ENCODE data around the gene SLC25A44.

Gene SLC25A44

DNA sequence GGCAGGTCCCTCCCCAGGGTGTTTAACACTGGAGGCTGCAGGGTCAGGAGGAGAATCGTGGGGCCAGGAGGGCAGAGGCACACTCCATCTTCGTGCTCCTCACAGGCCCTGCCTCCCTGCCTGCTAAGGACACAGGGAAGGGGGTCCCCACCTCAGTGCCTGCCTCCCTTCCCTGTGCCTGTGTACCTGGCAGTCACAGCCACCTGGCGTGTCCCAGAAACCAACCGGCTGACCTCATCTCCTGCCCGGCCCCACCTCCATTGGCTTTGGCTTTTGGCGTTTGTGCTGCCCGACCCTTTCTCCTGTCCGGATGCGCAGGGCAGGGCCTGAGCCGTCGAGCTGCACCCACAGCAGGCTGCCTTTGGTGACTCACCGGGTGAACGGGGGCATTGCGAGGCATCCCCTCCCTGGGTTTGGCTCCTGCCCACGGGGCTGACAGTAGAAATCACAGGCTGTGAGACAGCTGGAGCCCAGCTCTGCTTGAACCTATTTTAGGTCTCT lies 47.5 kb downstream of the SLC25A44 start:
- no peak for DNase-seq (ENCODE audit: low read depth in 2 of 2)

DNA sequence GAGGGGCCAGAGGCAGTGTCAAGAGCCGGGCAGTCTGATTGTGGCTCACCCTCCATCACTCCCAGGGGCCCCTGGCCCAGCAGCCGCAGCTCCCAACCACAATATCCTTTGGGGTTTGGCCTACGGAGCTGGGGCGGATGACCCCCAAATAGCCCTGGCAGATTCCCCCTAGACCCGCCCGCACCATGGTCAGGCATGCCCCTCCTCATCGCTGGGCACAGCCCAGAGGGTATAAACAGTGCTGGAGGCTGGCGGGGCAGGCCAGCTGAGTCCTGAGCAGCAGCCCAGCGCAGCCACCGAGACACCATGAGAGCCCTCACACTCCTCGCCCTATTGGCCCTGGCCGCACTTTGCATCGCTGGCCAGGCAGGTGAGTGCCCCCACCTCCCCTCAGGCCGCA lies 48.0 kb downstream of the SLC25A44 start, which contains the start of gene BGLAP:
BGLAP (plus strand) TSS at position 259 of the 400 bp plus-strand sequence; CDS start at position 307, 48 bp downstream.
- no peak for DNase-seq (ENCODE audit: low read depth in 2 of 2)

DNA sequence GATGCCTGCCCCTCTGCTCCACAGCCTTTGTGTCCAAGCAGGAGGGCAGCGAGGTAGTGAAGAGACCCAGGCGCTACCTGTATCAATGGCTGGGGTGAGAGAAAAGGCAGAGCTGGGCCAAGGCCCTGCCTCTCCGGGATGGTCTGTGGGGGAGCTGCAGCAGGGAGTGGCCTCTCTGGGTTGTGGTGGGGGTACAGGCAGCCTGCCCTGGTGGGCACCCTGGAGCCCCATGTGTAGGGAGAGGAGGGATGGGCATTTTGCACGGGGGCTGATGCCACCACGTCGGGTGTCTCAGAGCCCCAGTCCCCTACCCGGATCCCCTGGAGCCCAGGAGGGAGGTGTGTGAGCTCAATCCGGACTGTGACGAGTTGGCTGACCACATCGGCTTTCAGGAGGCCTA lies 48.8 kb downstream of the SLC25A44 start:
- DNase-seq (ENCODE audit: low read depth in 2 of 2) = no peak

DNA sequence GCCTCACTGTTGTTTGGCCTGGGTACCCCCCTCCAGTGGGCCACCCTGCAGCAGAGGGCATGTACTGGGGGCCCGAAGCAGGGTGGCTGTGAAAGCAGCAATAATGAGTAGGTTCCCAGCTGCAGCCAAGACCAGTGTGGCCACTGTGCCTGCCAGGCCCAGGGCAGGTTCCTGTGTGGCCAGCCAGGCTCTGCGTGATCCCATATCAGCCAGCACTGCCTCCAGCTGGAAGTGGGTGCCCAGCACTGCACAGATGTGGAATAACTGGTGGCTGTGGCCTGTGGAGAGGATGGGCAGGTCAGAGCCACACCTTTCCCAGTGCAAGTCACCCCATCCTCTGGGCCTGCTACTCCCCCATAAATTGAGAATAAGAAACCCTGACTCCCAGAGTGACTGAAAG lies 50.2 kb downstream of the SLC25A44 start:
- no peak for DNase-seq (ENCODE audit: low read depth in 2 of 2)

DNA sequence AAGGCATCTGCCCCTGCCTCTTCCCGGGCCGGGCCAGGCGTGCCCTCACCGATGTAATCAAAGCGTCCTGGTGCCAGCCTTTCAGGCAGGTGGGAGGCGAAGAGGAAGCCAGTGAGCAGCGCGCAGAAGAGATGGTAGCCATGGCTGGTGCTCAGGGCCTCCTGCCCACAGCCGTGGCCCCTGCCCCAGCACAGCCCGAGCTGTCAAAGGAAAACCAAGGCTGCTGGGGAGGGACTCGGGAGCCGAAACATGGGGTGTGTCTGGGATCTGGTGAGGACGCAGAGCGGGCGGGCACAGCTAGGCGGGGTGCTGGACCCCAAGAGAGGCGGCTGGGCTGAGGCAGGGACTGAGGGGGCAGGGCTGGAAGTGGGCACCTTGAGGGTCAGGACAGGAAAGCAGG lies 50.8 kb downstream of the SLC25A44 start:
- DNase-seq (ENCODE audit: low read depth in 2 of 2) = no peak

DNA sequence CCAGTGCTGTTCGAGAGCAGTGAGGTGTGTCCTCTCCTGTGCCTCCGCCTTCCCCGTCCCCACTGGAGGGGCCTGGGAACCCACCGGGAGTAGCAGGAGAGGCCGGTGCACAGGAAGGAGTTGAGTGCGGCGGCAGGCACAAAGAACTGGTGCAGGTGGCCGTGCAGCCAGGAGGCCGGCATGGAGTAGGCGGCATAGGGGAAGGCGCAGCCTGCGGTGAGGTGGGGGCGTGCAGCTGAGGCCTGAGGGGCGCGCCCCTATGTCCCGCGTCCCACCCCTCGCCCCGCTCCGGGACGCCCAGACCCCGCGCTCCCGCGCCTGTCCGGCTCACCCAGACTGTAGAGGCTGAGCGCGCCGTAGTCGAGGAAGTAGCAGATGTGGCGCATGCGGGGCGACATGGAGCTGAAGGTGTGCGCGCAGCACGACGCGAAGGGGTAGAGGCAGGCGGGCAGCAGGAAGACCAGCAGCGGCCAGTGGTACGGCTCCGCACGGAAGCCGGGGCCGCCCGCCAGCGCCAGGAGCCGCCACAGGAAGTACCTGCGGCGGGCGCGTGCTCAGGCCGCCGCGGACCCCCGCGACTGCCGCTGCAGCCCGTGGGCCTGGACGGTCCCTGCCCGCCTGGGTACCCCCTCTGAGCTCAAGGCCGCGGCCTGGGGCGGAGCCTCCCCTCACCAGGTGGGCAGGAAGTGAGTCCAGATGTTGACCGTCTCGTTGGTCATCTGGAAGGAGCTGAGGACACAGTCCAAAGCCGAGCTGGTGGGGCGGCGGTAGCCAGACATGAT lies 51.7 kb downstream of the SLC25A44 start:
- DNase-seq (ENCODE audit: low read depth in 2 of 2) = no peak

DNA sequence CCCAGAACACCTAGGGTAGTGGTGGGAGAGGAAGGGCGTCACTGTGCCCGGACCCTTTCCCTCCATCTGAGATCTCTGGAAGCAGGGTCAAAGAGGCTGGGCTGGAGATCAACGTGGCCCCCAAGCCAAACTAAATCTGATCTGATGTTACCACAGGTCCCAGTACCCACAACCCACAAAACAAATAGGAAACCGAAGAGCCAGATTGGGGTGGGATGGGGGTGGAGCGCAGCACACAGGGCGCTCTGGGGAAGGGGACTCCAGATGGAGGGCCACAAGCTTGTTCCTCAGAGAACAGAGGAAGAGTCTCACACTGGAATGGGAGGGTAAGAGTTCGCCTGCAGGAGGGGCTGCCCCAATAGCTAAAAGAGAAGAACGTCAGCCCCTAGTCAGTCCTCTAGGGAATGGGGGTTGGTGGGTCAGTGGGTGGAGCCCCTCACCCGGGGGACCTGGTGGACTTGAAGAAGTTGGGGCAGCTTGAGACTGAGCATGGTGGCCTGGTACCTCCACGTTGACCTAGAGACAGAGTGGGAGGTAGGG lies 52.4 kb downstream of the SLC25A44 start:
- DNase-seq (ENCODE audit: low read depth in 2 of 2) = no peak

DNA sequence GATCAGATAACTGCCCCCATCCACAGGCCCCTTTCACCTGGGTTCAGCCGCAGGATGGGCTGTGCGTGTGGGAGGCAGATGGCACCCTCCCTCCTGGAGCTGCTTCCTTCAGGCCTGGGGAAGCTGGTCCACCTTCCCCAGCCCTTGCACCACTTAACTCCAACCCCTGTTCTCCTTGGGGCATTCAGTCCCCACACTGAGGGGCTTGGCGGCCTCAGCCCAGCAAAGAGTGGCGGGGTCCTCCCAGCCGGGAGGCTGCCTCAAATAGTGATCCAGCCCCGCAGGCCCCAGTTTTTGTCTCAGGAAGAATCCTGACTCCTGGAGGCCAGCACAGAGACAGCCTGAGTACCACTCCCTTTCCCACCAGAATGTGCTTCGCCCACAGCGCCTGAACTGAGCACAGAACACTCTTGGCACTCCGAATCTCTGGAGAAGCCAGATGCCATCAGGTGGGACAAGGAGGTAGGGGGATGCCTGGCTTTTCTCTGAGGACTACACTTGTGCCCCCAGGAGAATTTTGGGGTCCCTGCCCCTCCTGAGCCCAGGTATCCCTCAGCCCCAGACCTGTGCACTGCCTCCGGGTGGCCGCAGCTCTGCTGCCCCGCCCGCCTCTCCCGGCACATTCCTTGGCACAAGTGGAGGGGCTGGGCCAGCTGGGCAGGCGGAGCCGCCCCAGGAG lies 53.0 kb downstream of the SLC25A44 start:
- DNase-seq (ENCODE audit: low read depth in 2 of 2) = no peak

DNA sequence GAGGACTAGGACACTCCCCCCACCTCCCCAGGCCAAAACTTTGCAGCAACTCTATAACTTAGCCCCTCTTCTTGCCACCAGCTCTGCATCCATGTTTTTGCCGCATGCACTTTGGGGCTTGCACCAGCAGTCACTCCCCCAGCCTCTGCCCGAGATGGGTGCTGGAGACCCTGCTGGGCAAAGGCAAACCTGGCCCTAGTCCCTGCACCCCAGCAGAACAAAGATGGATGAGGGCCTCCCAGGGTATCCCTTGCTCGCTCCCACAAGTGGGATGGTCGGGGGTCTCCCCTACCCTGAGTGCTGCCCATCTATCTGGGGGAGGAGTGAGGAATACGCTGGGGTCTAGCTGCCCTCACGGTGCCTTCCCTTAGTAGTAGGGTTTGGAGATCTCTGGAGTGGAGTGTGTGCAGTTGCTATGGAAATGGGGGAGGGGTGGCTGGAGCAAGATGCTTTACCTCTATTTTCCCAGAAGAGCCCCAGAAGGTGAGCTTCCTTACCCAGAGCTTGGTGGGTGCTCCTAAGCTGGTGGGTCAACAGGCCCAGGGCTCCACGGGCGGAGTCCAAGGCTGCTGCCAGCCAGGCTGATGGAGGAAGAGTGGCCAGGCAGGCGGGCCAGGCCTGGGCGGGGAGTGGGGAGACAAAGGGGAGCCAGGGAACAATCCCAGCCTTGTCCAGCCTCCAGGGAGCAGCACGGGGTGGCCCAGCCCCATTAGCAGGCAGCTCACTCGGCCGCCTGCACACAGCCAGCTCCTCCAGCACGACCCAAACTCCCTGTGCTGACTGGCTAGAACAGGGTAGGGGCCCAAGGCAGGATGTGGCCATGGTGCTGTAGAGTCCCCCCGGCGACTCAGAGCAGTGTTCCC lies 53.8 kb downstream of the SLC25A44 start, which contains the start of gene PAQR6:
PAQR6 (minus strand) TSS at position 597 of the 863 bp plus-strand sequence. CDS start 1,325 bp downstream, outside the sequence.
- DNase-seq (ENCODE audit: low read depth in 2 of 2) = no peak

DNA sequence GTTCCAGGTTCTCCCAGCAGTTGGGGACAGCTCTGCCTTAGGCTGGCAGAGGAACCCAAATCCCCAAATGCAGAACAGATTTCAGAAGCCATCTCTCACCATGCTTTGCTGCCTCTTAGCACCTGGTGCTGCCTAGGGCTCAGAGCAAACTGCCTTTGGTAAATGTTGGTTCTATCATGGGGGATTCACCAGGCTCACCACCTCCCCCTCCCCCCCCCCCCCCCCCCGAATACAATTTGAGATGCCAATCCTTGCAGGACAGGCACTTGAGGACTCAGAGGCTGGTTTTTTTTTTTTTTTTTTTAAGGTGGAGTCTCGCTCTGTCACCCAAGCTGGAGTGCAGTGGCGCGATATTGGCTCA lies 54.4 kb downstream of the SLC25A44 start:
- no peak for DNase-seq (ENCODE audit: low read depth in 2 of 2)

DNA sequence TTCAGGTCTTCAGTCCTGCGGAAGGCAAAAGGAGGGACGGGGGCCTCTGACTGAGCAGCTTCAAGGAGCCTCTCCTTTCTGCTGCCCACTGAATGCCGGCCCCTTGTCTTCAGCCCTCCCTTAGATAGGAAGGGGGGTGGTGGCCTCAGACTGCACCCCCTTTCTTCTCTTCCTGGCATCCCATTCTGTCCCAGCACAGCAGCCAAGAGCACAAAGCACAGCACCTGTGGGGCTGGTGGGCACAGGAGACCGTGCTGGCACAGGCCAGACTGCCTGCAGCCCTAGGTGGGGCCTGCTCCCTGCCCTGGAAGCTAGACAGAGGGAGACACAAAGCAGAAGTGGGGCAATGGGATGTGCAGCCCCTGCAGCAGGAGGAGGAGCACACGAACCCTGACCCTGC lies 55.7 kb downstream of the SLC25A44 start:
- DNase-seq (ENCODE audit: low read depth in 2 of 2) = no peak

DNA sequence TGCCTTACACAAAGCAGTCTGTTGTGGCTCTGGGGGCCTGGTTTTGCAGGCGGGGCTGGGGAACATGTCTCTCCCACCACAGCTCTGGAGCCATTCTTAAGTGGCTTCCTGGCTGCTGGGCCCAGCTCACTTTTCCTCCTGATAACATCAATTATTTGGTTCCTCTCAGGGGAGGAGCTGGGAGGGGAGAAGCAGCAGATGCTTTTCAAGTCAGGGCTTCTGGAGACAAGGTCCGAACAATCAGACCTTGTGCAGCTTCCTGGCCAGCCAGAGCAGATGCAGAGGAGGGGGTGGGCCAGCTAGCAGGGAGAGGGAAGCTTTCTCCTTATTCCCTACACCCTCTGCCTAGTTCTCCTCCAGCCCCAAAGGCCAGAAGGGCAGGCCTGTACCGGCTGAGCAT lies 57.6 kb downstream of the SLC25A44 start:
- no peak for DNase-seq (ENCODE audit: low read depth in 2 of 2)

DNA sequence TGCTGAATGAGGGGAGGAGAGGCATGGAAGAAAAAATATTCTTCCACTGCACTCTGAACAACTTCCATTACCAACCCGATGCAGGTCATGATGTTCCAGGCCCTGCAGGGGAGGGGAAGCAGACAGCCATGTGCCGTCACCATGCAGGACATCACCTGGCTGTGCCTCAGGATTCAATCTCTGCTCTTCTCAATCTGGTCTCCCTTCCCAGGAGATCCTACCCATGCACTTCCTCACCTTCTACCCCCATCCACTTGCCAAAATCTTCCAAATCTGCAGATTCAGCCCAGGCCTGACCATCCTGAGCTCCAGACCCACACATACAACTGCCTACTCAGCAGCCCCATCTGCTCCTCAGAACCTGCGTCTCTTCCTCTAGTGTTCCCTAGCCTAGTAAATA lies 59.7 kb downstream of the SLC25A44 start:
- DNase-seq (ENCODE audit: low read depth in 2 of 2) = no peak

DNA sequence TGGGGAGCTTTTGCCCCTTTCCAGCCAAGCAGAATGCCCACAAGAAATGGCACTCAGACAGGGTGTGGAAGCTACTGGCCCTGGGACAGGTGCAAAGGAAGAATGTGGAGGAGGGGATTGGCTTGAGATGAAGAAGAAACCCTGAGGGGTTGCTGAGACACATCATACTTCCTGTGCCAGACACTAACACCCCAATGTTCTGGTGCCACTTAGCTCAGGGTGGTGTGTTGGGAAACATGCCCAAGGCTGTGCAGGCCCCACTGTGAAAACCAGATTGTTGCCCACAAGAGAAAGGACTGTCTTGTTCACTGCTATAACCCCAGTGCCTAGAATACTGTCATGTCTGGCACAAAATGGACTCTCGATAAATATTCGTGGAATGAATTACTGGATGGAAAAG lies 63.8 kb downstream of the SLC25A44 start:
- DNase-seq (ENCODE audit: low read depth in 2 of 2) = no peak

DNA sequence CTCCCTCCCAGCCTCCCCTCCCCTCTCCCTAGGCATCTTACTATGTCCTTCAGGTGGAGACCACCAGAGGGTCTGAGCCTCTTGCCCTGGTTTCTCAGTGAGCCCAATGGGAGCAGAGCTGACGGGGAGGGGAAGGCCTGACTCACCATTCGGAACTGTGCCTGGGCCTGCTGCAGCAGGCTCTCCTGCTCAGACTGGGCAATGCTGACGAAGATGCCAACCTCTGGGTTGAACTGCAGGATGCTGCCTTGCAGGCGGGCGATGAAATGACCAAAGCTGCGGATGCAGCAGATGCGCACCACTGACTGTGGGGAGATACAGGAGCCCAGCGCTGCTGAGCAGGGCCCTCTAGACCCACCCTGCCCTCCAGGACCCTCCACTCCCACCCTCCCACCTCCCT lies 65.0 kb downstream of the SLC25A44 start:
- no peak for DNase-seq (ENCODE audit: low read depth in 2 of 2)

DNA sequence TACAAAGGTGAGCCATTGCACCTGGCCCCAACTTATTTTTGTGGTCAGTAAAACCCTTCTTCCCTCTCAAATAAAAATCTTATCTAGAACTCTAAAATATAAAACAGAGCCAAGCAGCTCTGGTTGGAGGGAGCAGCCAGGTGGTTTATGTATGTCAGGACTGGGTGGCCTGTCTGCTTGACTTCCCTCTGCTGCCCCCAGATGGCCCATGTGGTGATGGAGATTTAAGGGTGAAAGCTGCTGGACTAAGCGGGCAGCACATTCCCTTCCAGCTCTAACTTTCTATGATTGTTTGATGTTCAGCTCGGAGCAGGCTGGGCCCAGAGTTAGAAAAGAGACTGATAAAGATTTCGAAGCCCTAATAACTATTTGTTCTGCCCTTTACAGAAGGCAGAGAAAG lies 65.9 kb downstream of the SLC25A44 start:
- DNase-seq (ENCODE audit: low read depth in 2 of 2) = no peak

DNA sequence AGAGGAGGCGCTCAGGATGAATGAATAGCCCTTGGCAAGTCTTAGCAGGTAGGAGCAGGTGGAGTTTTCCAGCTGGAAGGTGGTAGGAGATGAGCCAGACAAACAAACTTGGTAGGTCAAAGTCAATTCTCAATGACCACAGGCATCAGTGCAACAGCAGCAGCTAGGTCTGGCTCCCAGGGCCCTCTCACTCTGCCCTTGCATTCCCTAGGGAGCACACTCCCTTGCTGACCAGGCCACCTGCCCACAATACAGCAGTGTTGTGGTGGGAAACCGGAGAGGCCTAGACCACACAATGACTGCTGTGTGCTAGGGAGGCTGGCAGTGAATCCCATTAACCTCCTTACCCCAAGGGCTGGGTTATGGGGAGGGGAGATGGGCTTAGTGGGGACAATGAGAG lies 67.0 kb downstream of the SLC25A44 start:
- DNase-seq (ENCODE audit: low read depth in 2 of 2) = no peak
